HG02938 (cell line): ENCODE data around the gene LDLRAD4.

Experiments
- ATAC-seq: cut with Tn5 transposase; IDR thresholded peaks from one replicate; pipeline ENCODE4 v1.9.1; 2021; ENCODE audit warnings: mild to moderate bottlenecking, moderate library complexity; ENCODE audit not compliant: unreplicated experiment

LDLRAD4 gene

DNA sequence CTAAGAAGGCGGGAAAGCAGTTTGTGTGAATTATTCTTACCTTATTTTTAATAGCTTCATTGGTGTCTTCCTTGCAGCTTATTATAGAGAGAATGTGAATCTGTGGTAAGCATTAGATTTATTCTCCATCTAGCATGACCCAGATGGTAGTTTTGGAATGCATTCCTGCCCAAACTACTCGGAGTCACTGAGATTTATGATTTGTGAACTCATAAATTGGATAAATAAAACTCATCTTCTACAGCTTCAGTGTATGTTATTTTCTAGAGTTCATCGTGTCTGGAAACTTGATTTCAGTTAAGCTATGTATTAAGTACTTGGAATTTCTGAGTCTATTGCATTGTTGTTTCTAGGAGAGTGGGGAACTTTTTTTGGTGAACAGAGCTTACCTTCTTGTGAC is 337.3 kb downstream of the LDLRAD4 start:
- ATAC-seq: no peak

DNA sequence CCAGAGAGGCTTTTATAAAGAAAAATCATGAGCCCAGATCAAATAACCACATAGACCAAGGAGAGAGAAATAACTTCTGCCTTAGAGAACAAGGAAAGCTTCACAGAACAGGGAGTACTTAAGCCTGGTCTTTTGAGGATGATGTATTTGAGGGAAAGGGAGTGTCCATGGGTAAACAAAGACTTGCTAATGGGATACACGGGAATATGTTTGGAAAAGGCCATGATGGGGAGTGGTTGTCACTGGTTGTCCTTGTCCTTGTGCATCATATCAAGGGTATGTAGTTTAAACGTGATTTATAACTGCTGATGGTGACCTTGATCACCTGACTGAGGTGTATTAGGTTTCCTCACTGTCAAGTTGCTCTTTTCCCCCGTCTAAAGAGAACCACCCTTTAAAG is 337.9 kb downstream of the LDLRAD4 start:
- ATAC-seq: no peak

DNA sequence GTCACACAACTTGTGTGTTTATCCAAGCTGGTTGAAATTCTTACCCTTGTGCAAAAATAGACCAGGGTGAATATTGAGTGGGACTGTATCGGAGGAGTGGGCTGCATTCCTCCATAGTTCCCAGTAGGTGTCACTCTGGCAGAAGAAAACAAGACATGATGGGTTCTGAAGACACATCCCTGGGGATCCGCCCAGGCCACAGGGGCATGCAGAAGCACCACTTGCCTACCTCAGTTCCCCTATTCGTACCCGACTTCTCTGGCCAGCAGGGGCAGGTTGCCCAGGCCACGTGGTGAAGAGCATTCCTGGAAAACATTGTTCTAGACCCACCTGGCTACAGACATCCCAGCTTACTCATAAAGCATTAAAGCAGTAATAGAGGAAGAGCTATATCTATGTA is 339.6 kb downstream of the LDLRAD4 start:
- ATAC-seq: peak; percentile 45

DNA sequence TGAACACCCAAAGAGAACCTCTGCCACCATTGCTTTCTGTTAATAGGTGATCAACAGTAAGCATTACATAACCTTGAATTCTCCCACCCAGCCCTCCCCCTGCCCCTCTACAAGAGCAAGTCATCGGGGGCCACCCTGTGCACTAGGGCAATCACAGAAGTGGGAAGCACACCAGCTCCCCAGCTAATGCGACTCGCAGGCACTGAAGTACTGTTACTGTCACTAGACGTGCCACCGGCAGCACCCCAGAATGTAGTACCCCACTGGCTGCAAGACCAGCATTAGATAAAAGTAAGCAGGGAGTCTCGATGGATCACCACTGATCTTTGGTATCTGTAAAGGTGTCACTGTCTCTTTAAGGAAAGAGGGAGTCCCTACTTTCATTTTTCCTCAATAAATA is 340.2 kb downstream of the LDLRAD4 start:
- no peak for ATAC-seq

DNA sequence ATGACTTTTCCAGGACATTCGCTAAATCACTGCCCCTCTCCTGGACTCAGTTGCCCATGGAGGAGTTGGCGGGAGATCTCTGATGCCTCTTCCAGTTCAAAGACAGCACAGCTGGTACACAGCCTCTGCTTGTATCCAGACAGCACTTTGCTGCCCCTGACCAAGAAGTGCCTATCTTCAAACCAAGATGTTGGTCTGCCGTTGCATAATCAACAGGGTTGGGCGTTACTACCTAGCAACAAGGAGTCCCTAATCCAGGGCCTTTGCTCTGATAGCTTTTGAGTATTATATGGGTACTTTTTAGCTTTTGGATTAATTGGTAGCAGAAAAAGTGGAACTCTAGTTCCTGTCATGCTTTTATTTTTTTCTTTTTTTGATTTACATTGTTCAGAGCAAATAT is 341.2 kb downstream of the LDLRAD4 start:
- no peak for ATAC-seq

DNA sequence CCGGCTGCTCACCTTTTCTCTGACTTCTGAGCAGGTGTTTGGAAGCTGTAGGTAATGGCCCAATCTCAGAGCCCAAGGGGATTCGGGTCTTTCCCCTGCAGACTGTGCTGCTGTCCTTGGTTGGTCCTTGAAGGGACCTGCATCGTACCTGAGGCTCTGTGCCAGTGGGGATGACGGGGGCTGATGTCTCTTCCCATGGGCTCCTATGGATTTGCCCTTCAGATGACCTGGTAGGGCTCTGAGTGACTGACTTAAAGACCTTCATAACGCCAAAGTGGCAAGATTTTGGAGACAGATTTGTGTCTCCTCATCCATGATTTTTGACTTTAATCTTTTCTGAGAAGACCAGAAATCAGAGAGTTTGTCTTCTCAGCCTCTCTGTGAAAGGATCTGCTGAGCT is 341.7 kb downstream of the LDLRAD4 start:
- no peak for ATAC-seq

DNA sequence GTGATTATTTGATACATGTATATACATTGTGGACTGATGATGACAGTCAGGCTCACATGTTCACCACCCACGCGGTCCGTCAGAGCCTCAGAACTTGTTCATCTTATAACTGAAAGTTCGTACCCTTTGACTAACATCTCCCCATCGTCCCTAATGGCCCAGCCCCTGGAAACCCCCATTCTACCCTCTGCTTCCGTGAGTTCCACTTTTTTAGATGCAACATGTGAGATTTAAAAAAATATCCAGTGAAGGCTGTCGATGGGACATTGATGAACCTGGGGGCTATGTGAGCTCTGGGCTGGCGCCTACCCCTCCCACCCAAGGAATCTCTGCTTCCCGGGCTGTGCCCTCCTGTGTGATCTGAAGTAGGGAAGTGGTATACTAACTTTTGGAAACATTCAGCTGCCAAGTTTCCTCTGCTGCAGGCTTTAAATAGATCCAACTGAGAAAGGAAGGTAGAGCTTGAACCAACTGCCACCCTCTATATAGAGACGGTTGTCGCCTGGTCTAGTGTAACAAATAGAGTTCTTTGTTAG is 344.0 kb downstream of the LDLRAD4 start:
- peak; percentile 64 for ATAC-seq

DNA sequence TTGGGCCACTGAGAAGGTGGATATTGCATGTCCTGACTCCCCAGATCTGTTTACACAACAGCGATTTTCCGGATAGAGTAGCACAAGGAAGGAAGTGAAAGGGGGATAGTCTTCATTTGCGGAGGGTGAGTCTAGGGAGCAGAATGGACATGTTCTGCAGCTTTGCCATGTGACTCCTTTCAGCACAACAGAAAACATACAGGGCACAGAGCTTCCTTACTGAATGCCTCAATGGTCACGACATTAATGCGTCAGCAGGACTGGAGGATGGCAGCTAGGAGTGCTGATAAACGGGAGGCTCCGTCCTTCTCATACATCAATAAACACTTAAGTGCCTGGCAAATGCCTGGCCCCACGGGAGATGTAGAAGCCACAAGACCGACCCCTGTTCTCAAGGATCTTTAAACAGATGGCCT is 344.8 kb downstream of the LDLRAD4 start:
- ATAC-seq: no peak

DNA sequence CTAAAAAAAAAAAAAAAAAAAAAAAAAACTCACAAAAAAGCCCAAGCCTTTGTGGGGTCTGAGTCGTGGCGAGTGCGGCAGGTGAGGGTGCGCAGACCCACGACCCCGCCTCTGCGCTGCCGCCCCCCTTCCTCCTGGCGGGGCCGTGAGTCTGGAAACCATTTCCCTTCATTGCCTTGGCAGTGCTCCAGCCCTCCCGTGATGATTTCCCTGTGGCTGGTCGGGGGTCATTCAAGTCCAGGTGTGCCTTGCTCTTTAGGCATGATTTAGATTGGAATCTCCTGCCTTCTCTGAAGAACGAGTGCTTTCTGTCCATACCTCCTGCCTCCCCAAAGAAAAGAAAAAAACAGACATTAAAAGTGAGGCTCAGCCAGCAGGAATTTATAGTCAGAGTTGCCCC is 346.0 kb downstream of the LDLRAD4 start:
- no peak for ATAC-seq

DNA sequence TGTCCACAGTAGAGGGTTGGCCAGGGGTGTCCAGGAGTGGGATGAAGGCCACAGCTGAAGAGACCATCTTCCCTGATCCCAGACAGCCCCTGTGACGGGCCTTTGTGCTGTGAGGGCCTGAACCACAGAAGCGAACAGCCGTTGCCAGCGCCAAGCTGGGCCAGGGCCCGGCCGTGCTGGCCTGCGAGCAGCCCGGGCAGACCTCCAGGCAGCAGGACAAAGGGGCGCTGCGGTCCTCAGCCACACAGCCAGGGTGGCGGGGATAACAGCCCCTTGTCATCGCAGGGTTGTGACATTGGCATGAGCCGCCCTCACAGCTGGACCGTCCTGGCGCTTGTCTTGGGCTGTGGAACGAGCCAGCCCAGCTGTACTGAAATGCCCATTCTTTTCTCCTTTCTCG is 346.7 kb downstream of the LDLRAD4 start:
- no peak for ATAC-seq

DNA sequence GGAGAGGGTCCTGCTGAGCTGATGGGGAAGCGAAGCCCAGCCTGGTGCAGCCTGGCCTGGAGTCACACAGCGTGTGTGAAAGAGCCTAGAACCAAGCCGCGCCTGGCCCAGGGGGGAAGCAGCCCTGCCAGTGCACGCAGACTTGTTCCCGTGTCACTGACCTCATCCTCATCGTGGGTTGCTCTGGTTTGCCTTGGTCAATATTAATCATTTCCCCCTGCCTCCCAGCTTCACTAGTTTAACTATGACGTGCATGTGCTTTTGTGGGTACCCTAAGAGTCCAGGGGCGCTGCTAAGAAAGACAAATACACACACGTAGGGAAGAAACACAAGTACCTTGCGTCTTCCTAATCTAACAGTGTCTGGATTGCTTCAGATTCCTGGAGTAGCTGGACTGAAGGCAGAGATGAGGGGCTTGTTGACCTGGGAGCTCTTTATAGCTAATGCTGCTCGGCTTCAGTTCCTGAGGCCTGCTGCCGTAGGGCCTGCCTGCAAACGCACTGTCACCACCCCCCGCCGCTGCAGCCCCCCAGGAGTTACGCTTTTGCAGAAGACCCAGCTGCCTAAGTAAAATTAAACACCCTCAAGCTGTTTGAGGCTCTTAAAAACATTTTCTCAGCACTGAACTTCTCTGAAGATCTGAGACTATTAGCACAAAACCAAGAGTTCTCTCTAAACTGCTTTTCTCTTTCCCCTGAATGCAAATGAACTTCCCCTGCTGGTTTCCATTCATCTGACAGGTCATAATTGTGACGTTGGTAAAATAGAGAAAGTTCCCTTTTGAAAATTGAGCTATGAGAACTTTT is 348.6 kb downstream of the LDLRAD4 start:
- peak; percentile 50 for ATAC-seq

DNA sequence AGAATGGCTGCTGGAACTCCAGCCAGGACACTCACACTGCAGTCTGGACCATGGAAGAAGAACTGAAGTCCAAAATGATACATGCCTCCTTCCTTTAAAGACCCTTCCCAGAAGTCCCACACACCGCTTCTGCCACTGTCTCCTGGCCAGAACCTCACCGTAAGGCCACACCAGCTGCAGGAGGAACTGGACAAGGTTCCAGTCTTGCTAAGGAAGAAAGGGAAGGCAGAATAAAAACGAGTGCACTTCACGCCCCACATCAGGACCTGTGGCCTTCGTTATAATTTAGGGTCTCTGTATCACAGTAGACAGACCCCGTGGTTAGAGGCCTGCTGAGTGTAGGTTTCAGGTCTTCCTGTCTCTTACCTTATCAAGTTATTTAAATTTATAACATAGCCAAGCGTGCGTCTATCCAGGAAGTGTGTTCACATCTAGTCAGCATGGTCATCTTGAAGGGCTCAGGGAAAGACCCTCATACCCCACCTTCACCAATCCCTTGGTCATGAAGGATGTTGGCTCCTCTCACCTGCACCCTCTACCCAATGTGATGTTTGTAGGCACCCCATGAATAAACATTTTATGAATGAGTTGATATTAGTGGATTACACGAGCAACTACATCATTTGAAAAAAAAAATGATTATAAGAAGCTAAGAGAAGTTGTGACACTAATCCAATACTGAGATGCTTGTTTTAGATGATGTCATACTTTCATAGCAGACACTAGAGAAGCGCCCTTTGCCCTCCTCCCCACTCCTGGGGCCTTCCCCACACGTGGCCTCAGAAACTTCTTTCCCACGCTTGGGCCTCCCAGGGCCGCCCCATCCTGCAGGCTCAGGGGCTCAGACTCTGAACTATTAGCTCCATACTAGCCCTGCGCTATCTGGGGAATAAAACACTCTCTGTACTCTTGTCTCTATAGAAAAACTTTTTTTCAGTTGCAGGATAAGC is 350.2 kb downstream of the LDLRAD4 start:
- ATAC-seq: peak; percentile 45

DNA sequence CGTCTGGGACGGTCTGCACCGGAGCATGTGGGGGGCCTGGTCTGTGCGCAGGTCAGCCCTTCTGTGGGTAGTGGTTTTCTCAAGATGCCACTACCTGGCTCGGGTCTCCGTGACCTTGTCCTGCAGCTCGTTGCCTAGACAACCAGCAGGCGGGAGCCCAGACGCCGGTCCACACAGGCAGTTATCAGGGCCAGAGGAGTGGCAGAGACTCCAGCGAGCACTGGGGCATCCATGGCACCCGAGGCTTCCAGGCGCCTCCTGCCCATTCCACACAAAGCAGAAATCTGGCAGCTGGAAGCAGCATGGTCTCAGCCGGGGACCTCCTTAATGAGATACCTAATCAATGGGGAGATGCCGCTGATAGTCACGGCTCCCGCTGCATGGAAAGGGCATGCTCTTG is 351.7 kb downstream of the LDLRAD4 start:
- ATAC-seq: no peak

DNA sequence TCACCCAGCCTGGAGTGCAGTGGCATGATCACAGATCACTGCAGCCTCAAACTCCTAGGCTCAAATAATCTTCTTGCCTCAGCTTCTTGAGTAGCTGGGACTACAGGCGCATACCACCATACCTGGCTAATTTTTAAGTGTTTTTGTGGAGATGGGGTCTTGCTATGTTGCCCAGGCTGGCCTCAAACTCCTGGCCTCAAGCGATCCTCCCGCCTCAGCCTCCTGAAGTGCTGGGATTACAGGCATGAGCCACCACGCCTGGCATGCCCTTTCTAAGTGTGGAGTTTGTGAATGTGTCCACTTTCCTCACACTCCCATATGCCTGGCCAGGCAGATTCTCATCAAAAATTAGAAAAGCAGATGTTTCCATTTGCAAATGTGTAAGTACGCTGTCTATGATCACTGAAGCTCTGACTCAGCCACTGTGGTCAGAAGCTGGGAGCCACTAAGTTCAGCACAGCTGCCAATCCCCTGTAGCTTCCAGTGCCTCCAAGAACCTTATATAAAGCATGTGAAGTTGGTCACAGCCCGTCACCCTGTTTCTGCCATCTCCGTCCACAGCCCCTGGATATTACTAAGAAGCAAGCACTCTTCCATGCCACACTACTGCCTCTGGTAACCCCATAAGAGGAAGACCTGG is 352.4 kb downstream of the LDLRAD4 start:
- ATAC-seq: no peak

DNA sequence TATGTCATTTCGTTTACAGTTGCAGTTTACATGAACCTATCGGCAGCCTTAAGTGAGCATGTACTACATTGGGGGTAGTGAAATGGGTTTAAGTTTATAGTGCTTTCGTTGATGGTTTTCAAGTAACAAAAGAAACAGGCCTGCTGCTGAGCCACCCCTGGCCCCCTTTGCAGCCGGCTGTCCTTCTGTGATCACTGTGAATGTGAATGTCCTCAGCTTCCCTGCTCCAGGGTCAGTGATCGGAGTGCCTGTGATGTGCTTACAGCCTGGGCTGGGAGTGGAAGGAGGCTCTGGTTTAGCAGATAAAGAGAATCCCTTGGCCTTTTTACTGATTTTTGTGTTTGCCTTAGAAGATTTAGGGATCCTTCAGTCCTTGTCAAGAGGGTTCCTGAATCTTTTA is 353.6 kb downstream of the LDLRAD4 start:
- no peak for ATAC-seq

DNA sequence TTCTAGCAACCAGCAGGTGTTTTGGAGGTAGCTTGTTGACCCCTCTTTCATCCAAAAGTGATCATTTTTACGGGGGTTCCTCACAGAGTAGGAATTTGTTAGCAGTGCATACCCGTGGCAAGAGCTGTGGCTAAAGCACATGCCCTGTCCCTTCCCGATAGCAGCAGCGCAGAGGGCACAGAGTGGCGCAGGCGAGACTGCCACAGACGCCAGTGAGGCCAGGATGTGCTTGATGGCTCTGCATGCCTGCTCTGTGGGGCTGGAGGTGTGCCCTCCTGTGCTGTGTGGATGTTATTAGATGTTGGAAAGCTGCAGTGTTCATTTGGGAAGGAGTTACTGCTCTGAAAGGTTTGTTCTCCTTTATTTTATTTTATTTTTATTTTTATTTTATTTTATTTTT is 354.2 kb downstream of the LDLRAD4 start:
- no peak for ATAC-seq

DNA sequence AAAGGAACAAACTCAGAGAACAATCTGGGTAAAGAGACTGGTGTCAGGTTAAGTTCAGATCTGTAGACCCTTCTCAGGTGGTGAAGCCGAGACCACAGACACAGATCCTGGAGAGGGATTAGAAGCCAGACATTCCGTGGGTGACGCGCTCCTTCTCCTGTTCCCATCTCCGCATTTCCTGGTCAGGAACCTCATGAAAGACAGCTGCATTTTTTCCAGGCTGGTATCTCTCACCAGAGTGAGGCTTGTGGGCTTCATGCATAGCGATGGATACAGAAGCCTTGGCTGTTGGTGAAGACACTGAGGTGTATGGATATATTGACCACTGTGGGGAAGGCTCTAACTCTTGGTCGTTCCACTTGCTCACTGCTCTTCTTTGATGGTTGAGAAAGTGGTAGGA is 355.2 kb downstream of the LDLRAD4 start:
- ATAC-seq: no peak

DNA sequence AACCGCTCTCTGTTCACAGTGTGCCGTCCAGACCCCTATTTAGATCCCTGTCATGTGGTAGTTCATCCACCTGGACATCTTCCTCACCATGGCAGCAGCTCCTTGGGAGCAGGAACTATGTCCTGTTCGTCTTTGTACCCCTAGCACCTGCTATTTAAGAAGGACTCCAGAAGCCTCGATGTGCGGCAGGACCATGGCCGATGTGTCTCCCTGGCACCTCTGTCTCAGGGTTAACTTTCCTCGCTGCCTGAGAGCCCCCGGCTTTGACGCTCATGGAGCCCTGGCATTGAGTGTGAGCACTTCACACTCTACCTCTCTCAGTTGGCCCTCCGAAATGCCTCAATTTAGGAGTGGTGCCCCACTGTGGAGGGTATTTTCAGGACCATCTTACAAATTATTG is 355.8 kb downstream of the LDLRAD4 start:
- ATAC-seq: no peak

DNA sequence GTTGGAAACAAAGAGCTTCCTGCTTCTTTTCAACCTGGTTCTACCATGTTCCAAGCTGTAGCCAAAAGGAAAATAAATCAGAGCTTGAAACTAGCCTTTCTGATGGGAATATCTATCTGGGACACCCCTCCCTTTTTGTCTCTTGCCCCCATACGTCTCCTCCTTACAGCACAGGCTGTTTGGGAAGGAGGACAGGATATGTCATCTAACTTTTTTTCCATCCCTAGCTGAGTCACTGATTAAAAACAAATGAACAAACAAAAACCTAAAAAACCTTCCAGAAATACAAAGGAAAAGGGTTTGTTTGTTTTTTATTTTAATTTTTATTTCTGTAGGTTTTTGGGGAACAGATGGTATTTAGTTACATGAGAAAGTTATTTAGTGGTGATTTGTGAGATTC is 356.2 kb downstream of the LDLRAD4 start:
- no peak for ATAC-seq

DNA sequence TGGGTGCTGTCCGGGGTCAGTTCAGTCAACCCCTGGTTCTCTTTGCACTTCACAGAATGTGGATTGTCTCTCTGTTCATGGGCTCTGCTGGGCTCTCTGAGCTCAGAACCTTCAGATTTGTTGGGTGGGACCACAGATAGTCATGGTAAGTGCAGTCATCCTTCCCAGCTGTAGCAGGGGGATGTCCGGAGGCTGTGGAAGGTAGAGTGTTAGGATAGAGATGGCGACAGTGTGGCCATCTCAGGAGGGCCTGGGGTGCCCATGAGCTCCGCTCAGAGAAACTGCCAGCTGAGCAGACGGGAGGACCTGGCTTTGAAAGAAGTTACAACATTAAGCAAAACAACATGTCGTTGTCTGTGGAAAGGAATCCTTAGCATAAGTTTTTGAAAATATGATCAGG is 358.0 kb downstream of the LDLRAD4 start:
- peak; percentile 20 for ATAC-seq

DNA sequence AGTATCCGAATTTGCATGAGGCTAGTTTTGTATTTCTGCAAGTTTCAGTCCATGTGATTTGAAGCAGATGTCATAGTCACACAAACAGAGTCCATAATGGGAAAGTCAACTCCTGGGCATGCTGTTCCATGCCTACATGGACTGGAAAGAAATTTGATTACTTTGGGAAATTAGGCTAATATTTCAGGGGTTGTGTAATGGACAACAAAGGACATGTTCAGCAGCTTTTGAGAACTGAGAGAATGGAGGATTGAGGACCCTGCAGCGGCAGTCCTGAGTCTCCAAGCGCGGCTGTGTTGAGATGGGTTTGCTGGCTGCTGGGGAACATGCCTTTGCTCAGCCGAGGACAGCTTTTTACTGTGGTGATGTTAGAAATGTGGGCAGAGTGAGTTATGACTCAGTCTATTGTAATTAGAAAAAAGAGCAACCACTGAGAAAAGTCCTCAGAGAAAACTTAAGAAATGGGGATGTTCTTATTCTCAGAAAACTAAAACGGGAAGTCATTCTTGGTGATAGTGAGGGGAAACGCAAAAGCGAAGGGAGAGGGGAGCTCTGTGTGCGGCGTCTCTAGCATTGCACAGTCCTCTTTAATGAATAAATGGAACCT is 358.6 kb downstream of the LDLRAD4 start:
- peak; percentile 86 for ATAC-seq
